ENCODE measurements around the gene MATCAP1.

Gene MATCAP1

GRCh38 chr16:67212766-67213165, 29.0 kb upstream of the MATCAP1 start:
- H3K4me3 ChIP-seq (replicated peaks; ENCODE audit: low read depth, low read length), result no peak overlapping the region
- TF ChIP-seq CTCF (IDR thresholded peaks at IDR 0.05; ENCODE audit: low read length, missing control alignments), result no peak
- DNase-seq (ENCODE audit: low read depth), result no peak

- TF ChIP-seq CTCF (IDR thresholded peaks at IDR 0.05; ENCODE audit: low read length, missing control alignments), result no peak
- no peak for DNase-seq (ENCODE audit: low read depth)
Measured at GRCh38 chr16:67211674-67212073, 27.9 kb upstream of the MATCAP1 start.

DNA sequence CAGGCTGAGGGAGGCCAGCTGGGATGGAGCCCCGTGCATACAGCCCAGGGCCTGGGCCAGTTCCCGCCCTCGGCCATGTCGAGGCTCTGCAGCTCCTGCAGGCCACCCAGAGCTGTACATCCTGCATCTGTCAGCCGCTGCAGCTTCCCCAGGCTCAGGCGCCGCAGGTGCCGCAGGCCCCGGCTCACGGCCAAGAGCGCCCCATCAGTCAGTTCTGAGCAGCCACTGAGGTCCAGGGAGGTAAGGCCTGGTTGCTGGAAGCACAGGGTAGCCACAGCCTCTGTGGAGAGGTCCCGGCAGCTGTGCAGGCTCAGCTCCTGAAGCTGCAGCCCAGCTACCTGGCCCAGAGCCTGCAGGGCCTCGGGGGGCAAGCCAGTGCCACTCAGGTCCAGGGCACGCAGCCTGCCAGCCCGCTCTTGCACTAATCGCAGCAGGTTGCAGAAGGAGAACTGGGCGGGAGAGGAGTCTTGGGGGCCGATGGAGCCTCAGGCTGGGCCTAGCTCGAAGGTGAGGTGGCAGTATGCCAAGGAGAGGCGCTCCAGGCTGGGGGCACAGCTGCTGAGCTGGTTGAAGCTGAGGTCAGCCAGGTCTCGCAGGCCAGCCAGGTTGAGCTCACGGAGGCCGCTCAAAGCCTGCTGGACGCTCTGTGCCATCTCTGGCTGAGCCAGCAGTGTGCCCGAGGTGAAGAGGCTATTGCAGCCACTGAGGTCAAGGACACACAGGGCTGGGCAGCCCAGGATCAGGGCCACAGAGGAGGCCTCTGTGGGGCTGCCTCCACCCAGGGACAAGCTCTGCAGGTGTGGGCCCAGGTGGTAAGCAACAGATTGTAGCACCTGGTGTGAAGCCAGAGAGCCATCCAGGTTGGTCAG, 26.5 kb upstream of the MATCAP1 start:
- DNase-seq (ENCODE audit: low read depth), result no peak
- no peak for TF ChIP-seq CTCF (IDR thresholded peaks at IDR 0.05; ENCODE audit: low read length, missing control alignments)
- no peak overlapping the region for H3K4me3 ChIP-seq (replicated peaks; ENCODE audit: low read depth, low read length)

More at GRCh38 chr16:67211674-67212073, 27.9 kb upstream of the MATCAP1 start:
- no peak overlapping the region for H3K4me3 ChIP-seq (replicated peaks; ENCODE audit: low read depth, low read length)

DNA sequence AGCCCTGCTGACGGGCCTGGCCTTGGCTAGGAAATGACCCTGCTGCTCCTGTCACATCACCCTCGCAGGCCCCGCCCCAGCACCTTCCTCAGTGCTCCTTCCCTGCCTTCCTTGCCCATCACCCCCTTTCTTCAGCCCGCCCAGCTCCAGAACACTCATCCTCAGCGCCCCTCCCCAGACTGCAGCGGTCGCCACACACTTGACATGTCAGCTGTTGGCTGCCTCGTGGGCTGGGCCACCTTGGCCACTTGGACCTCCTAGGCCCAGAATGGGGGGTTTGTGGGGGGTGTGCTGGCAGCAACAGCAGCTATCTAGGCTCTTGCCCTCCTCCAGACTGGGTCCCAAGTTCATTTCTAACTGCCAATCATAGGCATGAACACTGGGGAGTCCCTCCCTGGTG, 25.8 kb upstream of the MATCAP1 start:
- no peak for TF ChIP-seq CTCF (IDR thresholded peaks at IDR 0.05; ENCODE audit: low read length, missing control alignments)
- DNase-seq (ENCODE audit: low read depth), result no peak
- H3K4me3 ChIP-seq (replicated peaks; ENCODE audit: low read depth, low read length), result no peak overlapping the region

DNA sequence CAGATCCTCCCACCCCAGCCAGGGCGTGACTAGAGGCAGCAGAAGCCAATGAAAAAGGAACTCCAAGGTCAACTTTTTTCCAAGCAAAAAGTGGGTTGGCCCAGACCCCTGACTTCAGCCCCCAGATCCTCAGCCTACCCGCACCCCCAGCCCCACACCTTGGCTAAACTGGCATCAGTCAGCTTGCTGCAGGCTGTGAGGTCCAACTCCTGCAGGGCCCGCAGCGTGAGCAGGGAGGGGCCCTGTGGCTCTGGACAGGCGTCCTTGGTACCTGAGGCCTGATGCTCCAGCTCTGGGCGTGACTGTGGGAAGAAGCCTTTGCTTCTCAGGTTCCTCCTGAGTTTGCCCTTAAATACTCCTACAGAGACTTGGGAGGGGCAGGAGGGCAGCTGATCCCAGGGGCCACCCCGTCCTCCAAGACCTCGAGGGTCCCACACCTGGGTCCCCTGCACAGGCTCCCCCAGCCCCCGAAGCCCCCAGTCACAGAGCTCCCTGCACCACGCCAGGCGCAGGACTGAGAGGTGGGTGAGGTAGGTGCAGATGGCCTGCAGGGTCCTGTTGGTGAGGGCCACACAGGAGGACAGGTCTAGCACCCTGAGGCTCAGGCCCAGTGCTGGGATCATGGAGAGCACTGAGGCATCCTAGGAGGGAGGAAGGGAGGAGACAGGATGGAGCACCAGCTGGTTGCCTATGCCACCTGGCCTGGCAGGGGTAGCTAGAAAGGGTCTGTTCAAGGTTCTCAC, 24.6 kb upstream of the MATCAP1 start:
- no peak for DNase-seq (ENCODE audit: low read depth)
- H3K4me3 ChIP-seq (replicated peaks; ENCODE audit: low read depth, low read length), result no peak overlapping the region
- TF ChIP-seq CTCF (IDR thresholded peaks at IDR 0.05; ENCODE audit: low read length, missing control alignments), result no peak

DNA sequence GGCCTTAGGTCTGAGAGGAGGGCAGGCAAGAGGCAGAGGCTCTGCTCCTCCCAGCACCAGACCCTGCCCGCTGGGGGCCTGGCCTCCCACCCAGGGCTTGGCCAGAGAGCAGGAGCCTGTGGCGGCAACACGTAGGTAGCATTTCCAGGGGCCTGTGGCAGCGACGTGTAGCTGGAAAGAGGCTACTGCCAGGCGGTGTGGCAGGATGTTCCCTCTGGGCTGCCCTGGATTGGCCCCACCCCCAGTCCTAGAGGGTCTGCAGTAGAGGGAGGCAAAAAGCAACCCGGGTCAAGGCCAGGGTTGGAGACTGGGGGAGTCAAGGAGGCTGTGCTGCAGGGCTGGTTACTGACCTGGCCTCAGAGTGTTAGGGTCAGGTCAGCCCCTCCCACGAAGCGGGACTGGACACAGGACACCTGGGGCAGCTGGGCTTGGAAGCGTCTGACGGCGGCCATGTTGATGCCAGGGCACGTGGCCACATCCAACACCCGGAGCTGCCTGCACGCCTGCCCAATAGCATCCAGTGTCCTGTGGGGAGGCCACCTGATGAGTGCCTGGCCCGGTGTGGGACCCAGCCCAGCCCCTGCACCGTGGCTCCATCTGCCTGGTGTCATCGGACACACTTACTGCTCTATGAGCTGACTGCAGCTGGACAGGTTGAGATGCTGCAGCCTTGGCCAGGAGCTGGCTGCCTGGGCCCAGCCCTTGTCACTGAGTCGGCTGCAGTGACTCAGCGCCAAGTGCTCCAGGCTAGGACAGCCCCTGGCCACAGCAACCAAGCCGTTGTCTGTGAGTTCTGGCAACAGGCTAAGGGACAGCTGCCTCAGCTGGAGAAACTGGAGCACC, 23.7 kb upstream of the MATCAP1 start:
- no peak overlapping the region for H3K4me3 ChIP-seq (replicated peaks; ENCODE audit: low read depth, low read length)
- no peak for TF ChIP-seq CTCF (IDR thresholded peaks at IDR 0.05; ENCODE audit: low read length, missing control alignments)
- DNase-seq (ENCODE audit: low read depth), result no peak
